IPS-20b (cell line): ENCODE measurements around the gene PPP2R5E.
"Not testable (repeated sequence)": the region's sequence is repeated elsewhere in the genome, so short reads cannot be mapped to it uniquely, and the experiment has no call there.

ENCODE experiments used
- H3K27ac ChIP-seq: one replicate; pipeline ENCODE4 v1.5.1; 2013; ENCODE audit warnings: low read length
- H3K27me3 ChIP-seq: 2 replicates; pipeline ENCODE4 v1.6.1; 2013; ENCODE audit warnings: mild to moderate bottlenecking, low read length, inconsistent platforms; ENCODE audit not compliant: insufficient read depth
- H3K36me3 ChIP-seq: 2 replicates; pipeline ENCODE4 v1.6.1; 2013; ENCODE audit warnings: low read depth, mild to moderate bottlenecking, inconsistent platforms, low read length, moderate library complexity; ENCODE audit not compliant: insufficient read depth
- H3K4me1 ChIP-seq: 2 replicates; pipeline ENCODE4 v1.6.1; 2013; ENCODE audit warnings: mild to moderate bottlenecking, control low read depth, inconsistent platforms, low read length, moderate library complexity; ENCODE audit not compliant: insufficient read depth
- H3K4me3 ChIP-seq: 2 replicates; pipeline ENCODE4 v1.5.1; 2013; ENCODE audit warnings: mild to moderate bottlenecking, low read length, inconsistent platforms
- H3K9ac ChIP-seq: 2 replicates; pipeline ENCODE4 v1.6.1; 2013; ENCODE audit warnings: low read depth, mild to moderate bottlenecking, inconsistent platforms, low read length, moderate library complexity
- H3K9me3 ChIP-seq: 2 replicates; pipeline ENCODE4 v1.6.1; 2013; ENCODE audit warnings: mild to moderate bottlenecking, low read depth, low read length, inconsistent platforms; ENCODE audit not compliant: insufficient read depth

The PPP2R5E gene

GRCh38 chr14:63394432-63394831 is 148.7 kb downstream of the PPP2R5E start:
- no peaks in the 10 kb centered on the region for H3K27me3 ChIP-seq
- H3K4me3 ChIP-seq: no peak overlapping the region
- no peaks in the 10 kb centered on the region for H3K9me3 ChIP-seq
- H3K9ac ChIP-seq: no peak overlapping the region
- H3K36me3 ChIP-seq: peaks cover 49% of the 10 kb centered on the region
- H3K27ac ChIP-seq: no peak overlapping the region
- no peaks in the 10 kb centered on the region; the same call in 1 of the 2 replicates for H3K4me1 ChIP-seq

GRCh38 chr14:63393012-63393411 is 150.2 kb downstream of the PPP2R5E start:
- Histone ChIP-seq H3K27me3 (no peaks in the 10 kb centered on the region), H3K9ac (no peak overlapping the region), H3K36me3 (peaks cover 59% of the 10 kb centered on the region), H3K9me3 (no peaks in the 10 kb centered on the region), H3K4me1 (no peaks in the 10 kb centered on the region; the same call in 1 of the 2 replicates), H3K27ac (no peak overlapping the region), H3K4me3 (no peak overlapping the region)

- H3K36me3 ChIP-seq: peaks cover 66% of the 10 kb centered on the region
- no peaks in the 10 kb centered on the region for H3K27me3 ChIP-seq
- H3K9me3 ChIP-seq: no peaks in the 10 kb centered on the region
- H3K27ac ChIP-seq: no peak overlapping the region
- H3K9ac ChIP-seq: no peak overlapping the region
- H3K4me3 ChIP-seq: no peak overlapping the region
- H3K4me1 ChIP-seq: no peaks in the 10 kb centered on the region; the same call in 1 of the 2 replicates
Measured at GRCh38 chr14:63392236-63392635, 150.9 kb downstream of the PPP2R5E start.

- Histone ChIP-seq H3K4me3 (no peak overlapping the region), H3K36me3 (peaks cover 84% of the 10 kb centered on the region)
Measured at GRCh38 chr14:63388766-63389431, 154.3 kb downstream of the PPP2R5E start.

GRCh38 chr14:63387711-63388110 is 155.5 kb downstream of the PPP2R5E start:
- no peak overlapping the region for H3K9ac ChIP-seq
- H3K27ac ChIP-seq: no peak overlapping the region

More at GRCh38 chr14:63388766-63389431, 154.3 kb downstream of the PPP2R5E start:
- Histone ChIP-seq H3K9me3 (no peaks in the 10 kb centered on the region), H3K9ac (no peak overlapping the region), H3K4me1 (no peaks in the 10 kb centered on the region; the same call in 1 of the 2 replicates), H3K27me3 (no peaks in the 10 kb centered on the region), H3K27ac (no peak overlapping the region)

GRCh38 chr14:63383776-63384367 is 159.3 kb downstream of the PPP2R5E start:
- Histone ChIP-seq H3K27me3 (no peaks in the 10 kb centered on the region), H3K36me3 (peaks cover 69% of the 10 kb centered on the region), H3K4me1 (no peaks in the 10 kb centered on the region), H3K9me3 (no peaks in the 10 kb centered on the region), H3K27ac (no peak overlapping the region), H3K4me3 (no peak overlapping the region), H3K9ac (no peak overlapping the region)

More at GRCh38 chr14:63387711-63388110, 155.5 kb downstream of the PPP2R5E start:
- Histone ChIP-seq H3K27me3 (no peaks in the 10 kb centered on the region), H3K4me1 (no peaks in the 10 kb centered on the region; the same call in 1 of the 2 replicates), H3K9me3 (no peaks in the 10 kb centered on the region), H3K4me3 (no peak overlapping the region), H3K36me3 (peaks cover 82% of the 10 kb centered on the region)

- no peaks in the 10 kb centered on the region for H3K9me3 ChIP-seq
- H3K27ac ChIP-seq: no peak overlapping the region
- H3K36me3 ChIP-seq: peaks cover 61% of the 10 kb centered on the region
- no peaks in the 10 kb centered on the region for H3K27me3 ChIP-seq
- H3K9ac ChIP-seq: no peak overlapping the region
- H3K4me3 ChIP-seq: no peak overlapping the region
- no peaks in the 10 kb centered on the region for H3K4me1 ChIP-seq
Measured at GRCh38 chr14:63378444-63378843, 164.7 kb downstream of the PPP2R5E start.

GRCh38 chr14:63375769-63376168 is 167.4 kb downstream of the PPP2R5E start:
- Histone ChIP-seq H3K27ac (no peak overlapping the region), H3K4me3 (no peak overlapping the region), H3K9me3 (no peaks in the 10 kb centered on the region), H3K27me3 (no peaks in the 10 kb centered on the region), H3K9ac (no peak overlapping the region), H3K36me3 (peaks cover 42% of the 10 kb centered on the region), H3K4me1 (no peaks in the 10 kb centered on the region)

- H3K27me3 ChIP-seq, H3K9me3 ChIP-seq, H3K4me1 ChIP-seq, H3K27ac ChIP-seq, H3K4me3 ChIP-seq, H3K9ac ChIP-seq: not testable (repeated sequence)
- H3K36me3 ChIP-seq: peaks cover 24% of the 10 kb centered on the region; the same call in 1 of the 2 replicates
Measured at GRCh38 chr14:63371613-63372012, 171.6 kb downstream of the PPP2R5E start.

- Histone ChIP-seq H3K27ac (no peak overlapping the region), H3K36me3 (peaks cover 21% of the 10 kb centered on the region; the same call in 1 of the 2 replicates), H3K9ac (no peak overlapping the region), H3K4me3 (no peak overlapping the region), H3K4me1 (no peaks in the 10 kb centered on the region), H3K27me3 (no peaks in the 10 kb centered on the region), H3K9me3 (peaks cover 3% of the 10 kb centered on the region)
Measured at GRCh38 chr14:63371033-63371432, 172.1 kb downstream of the PPP2R5E start.

- Histone ChIP-seq H3K4me3 (no peak overlapping the region), H3K36me3 (no peaks in the 10 kb centered on the region), H3K4me1 (no peaks in the 10 kb centered on the region), H3K27ac (no peak overlapping the region), H3K27me3 (no peaks in the 10 kb centered on the region), H3K9ac (no peak overlapping the region), H3K9me3 (peaks cover 3% of the 10 kb centered on the region)
Measured at GRCh38 chr14:63367742-63368364, 175.3 kb downstream of the PPP2R5E start.

GRCh38 chr14:63362389-63362819 is 180.8 kb downstream of the PPP2R5E start:
- no peaks in the 10 kb centered on the region for H3K9me3 ChIP-seq
- H3K27me3 ChIP-seq: no peaks in the 10 kb centered on the region
- no peak overlapping the region for H3K4me3 ChIP-seq
- H3K36me3 ChIP-seq: no peaks in the 10 kb centered on the region
- no peaks in the 10 kb centered on the region for H3K4me1 ChIP-seq
- no peak overlapping the region for H3K9ac ChIP-seq
- H3K27ac ChIP-seq: no peak overlapping the region
